ENCODE measurements around the gene PRIMA1. TPM values are rescaled to one million over a fixed set of nuclear protein-coding genes. Genes with fewer than 3 reads are reported as not detected.

The PRIMA1 gene
- total RNA-seq, 2 experiments from 2014 or later, result not detected

DNA sequence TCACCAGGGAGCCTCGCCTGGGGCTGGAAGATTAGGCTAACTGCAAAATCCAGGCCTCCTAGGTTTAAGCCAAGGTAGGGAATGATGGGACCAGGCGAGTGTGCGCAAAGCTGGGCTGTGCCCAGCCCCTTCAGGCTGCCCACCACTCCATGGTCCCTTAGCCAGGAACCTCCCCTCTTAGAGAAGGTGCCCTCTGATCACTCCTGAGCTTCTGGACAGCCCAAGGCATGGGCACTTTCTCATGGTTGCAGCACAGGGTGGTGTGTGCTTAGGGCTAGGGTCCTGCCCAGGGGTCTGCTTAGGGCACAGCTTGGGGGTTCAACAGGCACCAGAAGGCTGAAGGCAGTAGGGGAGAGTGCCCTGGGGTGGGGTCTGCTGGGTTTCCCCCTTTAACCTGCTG, 69.0 kb downstream of the PRIMA1 start:
- H3K27me3 Mint-ChIP-seq, result peaks cover 3% of the 10 kb centered on the region
- intact Hi-C loops (cut with micrococcal nuclease), result no loop called here
- POLR2A ChIA-PET, result no interaction called here
- no peaks in the 10 kb centered on the region for H3K4me1 Mint-ChIP-seq (ENCODE audit: low read depth)
- peaks cover 2% of the 10 kb centered on the region for H3K9me3 Mint-ChIP-seq
- no peaks in the 10 kb centered on the region for H3K36me3 Mint-ChIP-seq
- DNase-seq, result no peak
- H3K4me3 Mint-ChIP-seq, result no peak overlapping the region
- CTCF ChIA-PET, result no interaction called here
- no peak overlapping the region for H3K27ac Mint-ChIP-seq

- H3K9me3 Mint-ChIP-seq, result peaks cover 2% of the 10 kb centered on the region
- no peak overlapping the region for H3K27ac Mint-ChIP-seq
- peaks cover 3% of the 10 kb centered on the region for H3K27me3 Mint-ChIP-seq
- POLR2A ChIA-PET, result no interaction called here
- intact Hi-C loops (cut with micrococcal nuclease), result no loop called here
- DNase-seq, result no peak
- H3K4me1 Mint-ChIP-seq (ENCODE audit: low read depth), result no peaks in the 10 kb centered on the region
- CTCF ChIA-PET, result no interaction called here
- H3K4me3 Mint-ChIP-seq, result no peak overlapping the region
- no peaks in the 10 kb centered on the region for H3K36me3 Mint-ChIP-seq
Measured at GRCh38 chr14:93717668-93718320, 70.5 kb downstream of the PRIMA1 start.

DNA sequence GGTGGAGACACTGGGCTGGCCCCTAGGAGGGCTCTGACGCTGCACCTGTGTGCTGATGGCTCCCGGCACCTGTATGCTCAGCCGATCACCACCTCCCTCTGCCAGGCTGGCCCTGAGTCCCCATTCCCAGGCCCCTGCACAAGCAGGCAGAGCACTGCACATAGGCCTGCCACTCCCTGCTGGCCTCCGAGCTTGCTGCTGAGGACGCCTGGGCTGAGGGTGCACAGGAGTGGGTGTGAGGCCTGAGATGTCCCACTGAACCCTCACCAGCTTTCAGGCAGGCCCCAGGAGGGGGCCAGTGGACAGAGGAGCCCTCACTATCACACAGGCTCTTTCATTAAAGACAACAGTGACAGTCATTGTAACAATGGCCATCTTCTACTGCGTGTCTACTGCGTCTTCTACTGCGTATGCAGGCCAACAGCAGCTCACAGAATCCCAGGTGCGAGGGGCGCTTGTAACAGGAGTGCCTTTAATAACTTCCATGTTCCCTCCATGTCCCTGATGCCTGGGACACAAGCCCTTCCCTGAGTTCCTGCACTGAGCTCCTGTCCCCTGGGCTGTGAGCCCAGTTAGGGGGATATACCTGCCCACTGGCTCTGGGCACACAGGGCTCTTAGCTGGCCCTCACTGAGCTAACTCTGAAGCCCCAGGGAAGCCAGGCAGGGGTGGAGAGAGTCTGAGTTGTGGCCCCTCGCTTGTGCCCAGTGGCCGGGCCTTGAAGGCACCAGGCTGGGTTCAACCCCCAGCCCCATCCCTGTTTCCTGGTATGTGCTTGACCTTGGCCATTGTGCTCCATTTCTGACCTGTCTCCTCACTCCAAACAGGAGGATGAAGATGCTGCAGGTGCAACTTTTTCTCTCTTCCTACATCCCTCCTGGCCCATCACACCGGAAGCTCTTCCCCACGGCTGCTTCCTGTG, 71.3 kb downstream of the PRIMA1 start:
- Mint-ChIP-seq H3K36me3 (no peaks in the 10 kb centered on the region), H3K4me3 (no peak overlapping the region), H3K4me1 (ENCODE audit: low read depth) (no peaks in the 10 kb centered on the region), H3K27me3 (peaks cover 3% of the 10 kb centered on the region), H3K9me3 (no peaks in the 10 kb centered on the region), H3K27ac (no peak overlapping the region)
- CTCF ChIA-PET, result no interaction called here
- intact Hi-C loops (cut with micrococcal nuclease), result no loop called here
- POLR2A ChIA-PET, result no interaction called here
- no peak for DNase-seq

DNA sequence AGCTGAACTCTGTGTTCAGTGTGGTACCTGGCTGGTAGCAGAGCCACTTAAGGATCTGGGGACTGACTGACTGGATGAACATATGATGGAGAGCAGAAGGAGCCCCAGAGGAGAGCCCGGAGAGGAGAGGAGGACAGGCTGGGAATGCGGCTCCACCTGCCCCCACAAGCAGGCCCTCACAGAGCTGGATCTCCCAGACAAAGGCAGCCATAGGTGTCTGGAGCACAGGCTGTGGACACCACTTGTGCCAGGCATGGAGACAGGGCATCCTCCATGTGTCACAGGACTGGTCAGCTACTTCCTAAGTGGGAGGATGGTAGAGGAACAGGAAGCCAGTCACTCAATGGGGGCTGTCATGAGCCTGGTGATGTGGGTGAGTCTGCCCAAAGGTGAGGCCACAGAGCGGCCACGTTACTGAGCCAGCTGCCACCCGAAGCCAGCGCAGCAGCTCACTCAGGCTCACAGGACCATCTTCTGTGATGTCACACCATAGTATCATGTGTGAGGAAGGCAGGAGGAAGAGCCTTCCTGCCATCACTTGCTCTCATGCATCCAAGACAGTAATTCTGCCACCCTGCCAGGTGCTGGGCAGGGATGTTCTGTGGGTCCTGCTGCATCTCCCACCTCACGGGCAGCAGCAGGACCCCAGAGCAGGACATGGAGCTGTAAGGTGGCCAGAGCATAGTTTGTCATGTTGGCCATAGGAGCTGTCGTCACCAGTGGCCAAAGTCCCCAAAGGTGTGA, 72.1 kb downstream of the PRIMA1 start:
- Mint-ChIP-seq H3K36me3 (no peaks in the 10 kb centered on the region), H3K4me3 (no peak overlapping the region), H3K4me1 (ENCODE audit: low read depth) (no peaks in the 10 kb centered on the region), H3K9me3 (no peaks in the 10 kb centered on the region), H3K27ac (no peak overlapping the region), H3K27me3 (peaks cover 3% of the 10 kb centered on the region)
- DNase-seq, result no peak
- intact Hi-C loops (cut with micrococcal nuclease), result no loop called here
- ChIA-PET CTCF (interaction anchor here (0.6 kb wide), 1 partner anchor 464 kb away, joined by 3 read pairs; no protein-coding TSS in a partner anchor), POLR2A (no interaction called here)

DNA sequence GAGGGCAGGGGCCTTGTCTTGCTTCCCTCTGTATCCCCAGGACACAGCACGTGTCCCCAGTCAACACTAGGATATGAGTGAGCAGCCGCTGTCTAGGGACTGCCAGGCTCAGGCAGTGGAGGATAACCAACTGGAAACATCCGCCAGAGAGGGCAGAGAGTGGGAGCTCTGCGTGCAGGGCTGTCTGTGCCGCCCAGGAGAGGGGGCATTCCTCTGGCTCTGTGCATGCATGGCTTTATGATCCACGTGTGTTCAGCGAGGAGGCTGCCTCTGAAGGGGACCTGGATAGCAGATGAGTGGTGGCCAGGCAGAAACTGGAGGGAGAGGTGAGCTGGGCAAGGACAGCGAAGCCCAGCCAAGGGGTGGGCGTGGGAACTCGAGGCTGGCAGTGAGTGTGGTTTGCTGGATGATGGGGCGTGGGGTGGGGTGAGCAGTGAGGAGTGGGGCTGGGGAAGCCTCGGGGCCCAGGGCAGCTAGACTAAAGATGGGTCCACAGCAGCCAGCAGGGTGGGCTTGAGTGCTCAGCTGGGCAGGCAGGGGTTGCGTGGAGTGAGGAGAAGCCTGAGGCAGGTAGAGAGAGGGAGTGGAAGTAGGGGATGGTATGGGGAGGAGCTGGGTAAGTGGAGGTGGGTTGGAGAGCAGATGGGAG, 72.9 kb downstream of the PRIMA1 start:
- intact Hi-C loops (cut with micrococcal nuclease), result no loop called here
- H3K27me3 Mint-ChIP-seq, result peaks cover 3% of the 10 kb centered on the region
- no peaks in the 10 kb centered on the region for H3K36me3 Mint-ChIP-seq
- no peak overlapping the region for H3K27ac Mint-ChIP-seq
- CTCF ChIA-PET, result interaction anchor here (0.6 kb wide), 1 partner anchor 465 kb away, joined by 3 read pairs; no protein-coding TSS in a partner anchor
- no peaks in the 10 kb centered on the region for H3K4me1 Mint-ChIP-seq (ENCODE audit: low read depth)
- H3K9me3 Mint-ChIP-seq, result no peaks in the 10 kb centered on the region
- DNase-seq, result no peak
- H3K4me3 Mint-ChIP-seq, result no peak overlapping the region
- POLR2A ChIA-PET, result no interaction called here

DNA sequence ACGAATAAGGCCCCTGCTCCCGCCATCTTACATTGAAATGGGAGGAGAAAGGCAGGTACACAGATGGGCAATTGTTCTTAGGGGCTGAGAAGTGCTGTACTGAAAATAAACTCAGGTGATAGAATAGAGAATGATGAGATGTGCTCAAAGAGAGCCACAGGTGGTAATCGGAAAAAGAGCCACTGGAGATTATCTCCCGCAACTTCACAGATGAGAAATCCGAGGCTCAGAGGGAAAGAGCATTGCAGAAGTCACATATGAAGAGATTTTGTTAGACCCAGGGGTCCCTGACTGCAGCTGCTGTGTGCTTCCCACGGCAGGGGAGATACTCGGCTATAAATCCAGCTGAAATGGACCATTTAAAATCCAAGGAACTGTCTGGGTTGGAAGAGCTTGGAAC, 73.7 kb downstream of the PRIMA1 start:
- Mint-ChIP-seq H3K27ac (no peak overlapping the region), H3K27me3 (peaks cover 3% of the 10 kb centered on the region), H3K36me3 (no peaks in the 10 kb centered on the region), H3K4me1 (ENCODE audit: low read depth) (no peaks in the 10 kb centered on the region), H3K4me3 (no peak overlapping the region), H3K9me3 (no peaks in the 10 kb centered on the region)
- CTCF ChIA-PET, result no interaction called here
- POLR2A ChIA-PET, result no interaction called here
- no peak for DNase-seq
- intact Hi-C loops (cut with micrococcal nuclease), result no loop called here

- Mint-ChIP-seq H3K27me3 (peaks cover 3% of the 10 kb centered on the region), H3K9me3 (no peaks in the 10 kb centered on the region), H3K27ac (no peak overlapping the region), H3K36me3 (no peaks in the 10 kb centered on the region), H3K4me3 (no peak overlapping the region), H3K4me1 (ENCODE audit: low read depth) (no peaks in the 10 kb centered on the region)
- CTCF ChIA-PET, result no interaction called here
- intact Hi-C loops (cut with micrococcal nuclease), result no loop called here
- POLR2A ChIA-PET, result no interaction called here
- DNase-seq, result no peak
Measured at GRCh38 chr14:93713726-93714405, 74.4 kb downstream of the PRIMA1 start.

DNA sequence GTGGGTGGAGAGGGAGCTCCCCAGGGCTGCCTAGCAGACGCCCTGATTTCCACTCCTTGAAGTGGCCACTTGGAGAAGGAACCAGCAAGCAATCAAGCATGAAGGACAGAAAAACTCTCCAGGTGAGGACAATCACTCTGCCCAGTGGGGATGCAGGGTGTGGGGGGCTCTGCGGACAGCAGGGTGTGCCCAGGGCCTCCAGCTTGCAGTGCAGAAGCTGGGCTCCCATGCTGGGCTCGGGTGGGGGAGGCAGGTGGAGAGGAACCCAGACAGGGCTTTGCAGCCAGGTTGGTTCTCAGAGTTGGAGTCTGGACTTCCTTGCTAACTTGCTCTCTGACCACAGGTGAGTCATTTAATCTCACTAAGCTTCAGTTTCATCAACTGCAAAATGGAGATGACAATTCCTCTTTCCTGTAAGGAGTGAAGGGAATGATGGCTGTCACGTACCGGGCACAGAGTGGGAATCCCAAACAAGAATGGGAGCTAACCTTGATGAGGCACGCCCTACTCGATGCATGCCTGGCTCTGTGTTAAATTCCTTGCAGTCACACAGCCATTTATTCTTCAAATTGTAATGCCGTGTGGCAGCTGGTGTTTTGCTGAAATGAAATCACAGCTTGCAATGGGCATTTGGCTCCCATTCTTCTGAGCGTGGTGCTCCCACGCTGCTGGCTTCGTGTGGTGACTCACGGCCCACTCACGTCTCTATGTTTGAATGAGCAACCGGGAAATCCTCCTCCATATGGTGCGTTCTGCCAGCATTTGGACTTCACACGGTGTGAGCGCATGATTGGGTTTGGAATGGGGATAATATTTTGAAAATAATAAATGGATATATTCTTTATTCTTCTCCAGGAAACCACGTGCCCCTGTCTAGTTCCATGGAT, 75.2 kb downstream of the PRIMA1 start:
- peaks cover 3% of the 10 kb centered on the region for H3K27me3 Mint-ChIP-seq
- ChIA-PET POLR2A (no interaction called here), CTCF (interaction anchor here (1.1 kb wide), 1 partner anchor 179 kb away, joined by 4 read pairs; no protein-coding TSS in a partner anchor)
- no peaks in the 10 kb centered on the region for H3K9me3 Mint-ChIP-seq
- no peaks in the 10 kb centered on the region for H3K4me1 Mint-ChIP-seq (ENCODE audit: low read depth)
- H3K36me3 Mint-ChIP-seq, result no peaks in the 10 kb centered on the region
- no peak overlapping the region for H3K27ac Mint-ChIP-seq
- no peak for DNase-seq
- intact Hi-C loops (cut with micrococcal nuclease), result no loop called here
- no peak overlapping the region for H3K4me3 Mint-ChIP-seq

DNA sequence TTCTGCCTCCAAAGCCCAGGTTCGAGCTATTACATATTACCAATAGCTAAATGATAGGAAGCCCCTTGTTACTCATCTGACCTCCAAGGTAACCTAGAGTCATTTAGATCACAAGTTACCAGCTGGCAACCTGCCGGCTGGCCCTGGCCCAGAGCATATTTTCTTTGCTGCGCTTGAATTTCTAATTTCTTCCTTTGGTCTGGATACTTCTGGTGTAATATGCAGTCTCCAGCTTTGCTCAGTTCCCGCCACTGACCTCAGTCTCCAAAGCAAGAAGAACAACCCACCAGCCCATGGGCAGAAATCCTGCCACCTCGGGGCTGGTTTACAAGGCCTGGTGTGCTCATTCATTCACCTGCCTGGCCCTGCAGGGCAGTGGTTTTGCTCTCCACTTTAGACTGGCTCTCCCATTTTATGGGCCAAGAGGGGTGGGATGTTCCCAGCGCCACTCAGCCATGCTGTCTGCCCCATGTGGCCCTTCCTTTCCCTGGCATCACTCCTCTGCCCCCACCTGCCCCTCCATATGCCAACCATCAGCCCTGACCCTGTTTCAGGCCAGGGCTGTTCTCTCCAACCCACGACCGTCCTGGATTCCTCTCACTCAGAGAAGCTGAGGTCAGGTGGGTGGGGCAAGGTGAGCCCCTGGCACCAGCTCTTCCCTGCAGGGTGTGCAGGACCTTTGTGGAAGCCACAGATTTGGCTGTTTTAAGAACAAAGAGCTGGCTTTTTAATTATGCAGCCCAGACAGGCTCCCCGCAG, 76.0 kb downstream of the PRIMA1 start:
- ChIA-PET POLR2A (no interaction called here), CTCF (interaction anchor here (1.1 to 1.2 kb wide), 2 partner anchors 58 to 180 kb away, joined by 3 to 4 read pairs; no protein-coding TSS in a partner anchor)
- intact Hi-C loops (cut with micrococcal nuclease), result no loop called here
- Mint-ChIP-seq H3K27me3 (peaks cover 3% of the 10 kb centered on the region), H3K4me1 (ENCODE audit: low read depth) (no peaks in the 10 kb centered on the region), H3K27ac (no peak overlapping the region), H3K36me3 (no peaks in the 10 kb centered on the region), H3K9me3 (no peaks in the 10 kb centered on the region), H3K4me3 (no peak overlapping the region)
- no peak for DNase-seq

DNA sequence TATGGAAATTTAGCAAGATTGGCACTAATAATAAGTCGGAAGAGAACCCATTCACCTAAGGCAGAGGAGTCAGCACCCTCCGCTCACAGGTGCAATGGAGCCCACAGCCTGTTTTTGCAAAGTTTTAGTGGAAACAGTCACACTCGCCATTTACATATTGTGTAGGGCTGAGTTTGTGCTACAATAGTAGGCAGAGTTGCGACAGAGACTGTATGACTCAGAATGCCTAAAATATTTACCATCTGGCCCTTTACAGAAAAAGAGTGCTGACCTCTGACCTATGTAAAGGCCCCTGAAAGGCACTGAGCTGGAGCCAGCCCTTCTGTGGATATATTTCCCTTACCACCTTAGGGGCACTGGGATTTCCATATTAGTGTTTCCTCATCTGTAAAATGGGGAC, 79.0 kb downstream of the PRIMA1 start:
- no peak overlapping the region for H3K27ac Mint-ChIP-seq
- H3K27me3 Mint-ChIP-seq, result no peaks in the 10 kb centered on the region
- no peaks in the 10 kb centered on the region for H3K36me3 Mint-ChIP-seq
- intact Hi-C loops (cut with micrococcal nuclease), result no loop called here
- DNase-seq, result no peak
- H3K4me1 Mint-ChIP-seq (ENCODE audit: low read depth), result no peaks in the 10 kb centered on the region
- POLR2A ChIA-PET, result no interaction called here
- no peak overlapping the region for H3K4me3 Mint-ChIP-seq
- H3K9me3 Mint-ChIP-seq, result no peaks in the 10 kb centered on the region
- CTCF ChIA-PET, result no interaction called here

Data from activated CD4-positive, alpha-beta memory T cell treated with anti-CD3 and anti-CD28 coated beads for 36 hours (primary cell).